ENCODE results near the gene FEM1B. TPM values are rescaled to one million over a fixed set of nuclear protein-coding genes. Genes with fewer than 3 reads are reported as not detected.

Gene FEM1B
- total and polyA plus RNA-seq, 2 of the 8 experiments (the other 6 are each of a cell fraction or from before 2014, with no cell fraction given): 36.1 to 83.8 TPM

GRCh38 chr15:68271854-68272471, 5.6 kb upstream of the FEM1B start:
- CTCF ChIA-PET (ENCODE audit: partially characterized antibody): interaction anchor here (0.9 to 2.1 kb wide), 4 partner anchors 19 to 60 kb away, joined by 3 to 13 read pairs (median 3); no protein-coding TSS in a partner anchor
- H2BK20ac ChIP-seq (ENCODE audit: low read length): peak overlapping the region; percentile 99

More at GRCh38 chr15:68271854-68272471, 5.6 kb upstream of the FEM1B start:
- peak overlapping the region; percentile 36 for H3K4ac ChIP-seq (replicated peaks; ENCODE audit: insufficient read length, low read depth, low read length)
- FAIRE-seq (no peak), DNase-seq (ENCODE audit: low read depth in 1 of 2, low spot score in 2 of 2) (no peak)
- no peaks in the 10 kb centered on the region for H4K20me1 ChIP-seq (replicated peaks in 1 of 2; ENCODE audit: control insufficient read depth in 1 of 2, insufficient read depth in 2 of 2, low read length in 2 of 2)
- H2BK120ac ChIP-seq (replicated peaks; ENCODE audit: low read depth, low read length): peak overlapping the region; percentile 30
- TF ChIP-seq ASH2L (IDR thresholded peaks at IDR 0.05; ENCODE audit: low read length): peak; percentile 26
- TF ChIP-seq CREB1 (IDR thresholded peaks at IDR 0.05): no peak
- H3K23me2 ChIP-seq (ENCODE audit: low read depth, low read length): peaks cover 6% of the 10 kb centered on the region; the same call in 1 of the 2 replicates
- no peak overlapping the region for H3K23ac ChIP-seq (ENCODE audit: insufficient read length)
- peak overlapping the region; percentile 49 to 66 for H3K4me2 ChIP-seq (ENCODE audit: insufficient read depth in 1 of 2, low read depth in 2 of 2, low read length in 2 of 2)
- no peaks in the 10 kb centered on the region for H3K36me3 ChIP-seq (ENCODE audit: control insufficient read depth in 2 of 4, insufficient read depth in 4 of 4, low read length in 3 of 4)
- H3K79me2 ChIP-seq (ENCODE audit: control insufficient read depth in 1 of 2, insufficient read depth in 2 of 2, low read length in 2 of 2): no peaks in the 10 kb centered on the region
- H3K79me1 ChIP-seq (ENCODE audit: low read depth, low read length): no peaks in the 10 kb centered on the region
- WGBS, 2 experiments (ENCODE audit: extremely low coverage in 1 of 2, insufficient coverage in 1 of 2, insufficient read length in 1 of 2, insufficient replicate concordance in 2 of 2, low coverage in 1 of 2, low lambda C conversion rate in 2 of 2, missing lambda C conversion rate in 1 of 2): 69% methylated on average over 11 of the region's 11 CpGs; no CpG with 5 or more reads in 1 of the 2 experiments
- H3K18ac ChIP-seq (ENCODE audit: extremely low read depth, low read length): peak overlapping the region; percentile 93
- no peak overlapping the region for H3K56ac ChIP-seq (replicated peaks; ENCODE audit: insufficient read length, low read depth, low read length)
- no peak overlapping the region for H3K4me3 ChIP-seq (ENCODE audit: extremely low read depth in 1 of 4, insufficient read depth in 2 of 4, low read depth in 3 of 4, low read length in 4 of 4)
- peak overlapping the region; percentile 95 for H2AFZ ChIP-seq (ENCODE audit: low read length)
- H2BK12ac ChIP-seq (ENCODE audit: low read depth, low read length): peak overlapping the region; percentile 94
- H4K5ac ChIP-seq (ENCODE audit: insufficient read length, low read depth, low read length): peak overlapping the region; percentile 49
- peak overlapping the region; percentile 75; the same call in 1 of the 2 replicates for H2AK5ac ChIP-seq (ENCODE audit: low read depth, low read length)
- H4K8ac ChIP-seq (ENCODE audit: extremely low read depth, insufficient read depth, low read length): no peak overlapping the region
- H3K9me3 ChIP-seq (ENCODE audit: insufficient read depth in 2 of 2, low read depth in 1 of 2, low read length in 1 of 2): no peaks in the 10 kb centered on the region
- peaks cover 7 to 20% (median 13%) of the 10 kb centered on the region in 4 experiments for H3K4me1 ChIP-seq (replicated peaks in 1 of 4; ENCODE audit: control insufficient read depth in 3 of 4, insufficient read depth in 4 of 4, low read length in 3 of 4)
- peak overlapping the region; percentile 89; the same call in 1 of the 2 replicates for H2BK15ac ChIP-seq (ENCODE audit: low read length)
- peak overlapping the region; percentile 83 for H2BK5ac ChIP-seq (ENCODE audit: low read depth, low read length)
- H3K27ac ChIP-seq (ENCODE audit: low read depth, low read length): no peak overlapping the region; the same call in 1 of the 2 replicates
- peak overlapping the region; percentile 71 for H4K91ac ChIP-seq (replicated peaks; ENCODE audit: insufficient read length, low read length)
- no peak overlapping the region for H3K14ac ChIP-seq (ENCODE audit: insufficient read length)
- H3K9ac ChIP-seq (replicated peaks in 1 of 4; ENCODE audit: extremely low read depth in 1 of 4, low read depth in 3 of 4, low read length in 3 of 4): no peak overlapping the region
- POLR2A ChIA-PET (ENCODE audit: partially characterized antibody): interaction anchor here (0.9 kb wide), 1 partner anchor 15 kb away, joined by 5 read pairs; no protein-coding TSS in a partner anchor
- no peaks in the 10 kb centered on the region for H3K27me3 ChIP-seq (replicated peaks in 1 of 4; ENCODE audit: control insufficient read depth in 3 of 4, extremely low read depth in 1 of 4, insufficient read depth in 3 of 4, low read length in 3 of 4)

All from H1 (cell line).